GM15510 (cell line): ENCODE results near the gene GYG1.

Experiments used
- POLR2A ChIP-seq: IDR thresholded peaks from 3 replicates; pipeline ENCODE4 v1.6.1; 2011; ENCODE audit warnings: borderline replicate concordance; ENCODE audit not compliant: insufficient read length; ENCODE audit errors: extremely low read depth

Gene GYG1

DNA sequence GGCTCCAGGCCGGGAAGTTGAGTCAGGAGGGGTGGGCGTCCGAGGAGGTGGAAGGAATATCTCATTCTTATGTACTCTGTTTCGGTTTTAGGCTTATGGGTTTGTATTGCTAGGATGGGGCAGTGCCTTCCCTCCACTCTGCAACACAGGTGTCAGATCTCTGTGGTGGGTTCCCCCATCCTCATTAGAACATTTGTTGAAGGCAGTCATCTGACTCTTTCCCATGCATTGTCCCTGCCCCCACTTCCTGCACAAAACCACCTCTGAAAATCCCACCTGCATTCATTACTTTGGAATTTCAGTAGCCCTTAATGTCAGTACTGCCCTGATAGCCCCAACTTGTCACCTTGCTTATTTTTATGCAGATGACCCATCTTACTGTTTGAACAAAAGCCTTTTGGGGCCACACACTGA, 29.5 kb downstream of the GYG1 start:
- TF ChIP-seq POLR2A: no peak

DNA sequence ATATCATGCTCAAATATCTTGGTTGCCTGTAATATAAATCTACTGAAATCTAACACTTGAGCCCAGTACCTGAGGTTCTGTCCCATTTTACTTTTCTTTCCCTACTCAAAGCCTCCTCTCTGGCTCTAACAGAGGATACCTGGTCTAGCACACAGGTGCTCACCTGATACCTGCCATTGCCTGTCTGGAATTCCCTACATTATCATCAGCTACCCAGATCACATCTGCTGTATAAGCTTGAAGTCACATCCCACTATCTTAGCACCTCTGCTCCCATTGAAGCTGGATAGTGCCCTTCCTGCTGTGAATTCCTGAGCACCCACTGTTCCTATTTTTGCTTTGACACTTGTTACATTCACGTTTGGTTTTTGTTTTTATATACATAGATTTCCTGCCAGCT, 30.5 kb downstream of the GYG1 start:
- no peak for TF ChIP-seq POLR2A

- TF ChIP-seq POLR2A: no peak
Measured at GRCh38 chr3:149023951-149024350, 32.6 kb downstream of the GYG1 start.

GRCh38 chr3:149026718-149027117, 35.4 kb downstream of the GYG1 start:
- no peak for TF ChIP-seq POLR2A

- no peak for TF ChIP-seq POLR2A
Measured at GRCh38 chr3:149031096-149031495, 39.8 kb downstream of the GYG1 start.

- TF ChIP-seq POLR2A: no peak
Measured at GRCh38 chr3:149037684-149038083, 46.3 kb downstream of the GYG1 start.

DNA sequence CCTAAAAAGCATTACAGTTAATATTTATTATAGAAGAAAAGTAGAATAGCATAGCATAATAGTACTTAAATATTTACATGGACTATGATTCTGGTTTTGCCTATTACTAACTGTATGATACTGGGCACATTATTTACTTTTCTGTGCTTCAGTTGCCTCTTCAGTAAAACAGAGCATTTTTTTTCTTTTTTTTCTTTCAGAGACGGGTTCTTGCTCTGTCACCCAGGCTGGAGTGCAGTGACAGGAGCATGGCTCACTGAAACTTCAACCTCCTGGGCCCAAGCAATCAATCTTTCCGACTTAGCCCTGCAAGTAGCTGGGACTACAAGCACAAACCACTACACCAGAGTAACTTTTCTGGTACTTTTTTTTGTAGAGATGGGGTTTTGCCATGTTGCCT, 47.0 kb downstream of the GYG1 start:
- no peak for TF ChIP-seq POLR2A

GRCh38 chr3:149042789-149043386, 51.5 kb downstream of the GYG1 start:
- no peak for TF ChIP-seq POLR2A

DNA sequence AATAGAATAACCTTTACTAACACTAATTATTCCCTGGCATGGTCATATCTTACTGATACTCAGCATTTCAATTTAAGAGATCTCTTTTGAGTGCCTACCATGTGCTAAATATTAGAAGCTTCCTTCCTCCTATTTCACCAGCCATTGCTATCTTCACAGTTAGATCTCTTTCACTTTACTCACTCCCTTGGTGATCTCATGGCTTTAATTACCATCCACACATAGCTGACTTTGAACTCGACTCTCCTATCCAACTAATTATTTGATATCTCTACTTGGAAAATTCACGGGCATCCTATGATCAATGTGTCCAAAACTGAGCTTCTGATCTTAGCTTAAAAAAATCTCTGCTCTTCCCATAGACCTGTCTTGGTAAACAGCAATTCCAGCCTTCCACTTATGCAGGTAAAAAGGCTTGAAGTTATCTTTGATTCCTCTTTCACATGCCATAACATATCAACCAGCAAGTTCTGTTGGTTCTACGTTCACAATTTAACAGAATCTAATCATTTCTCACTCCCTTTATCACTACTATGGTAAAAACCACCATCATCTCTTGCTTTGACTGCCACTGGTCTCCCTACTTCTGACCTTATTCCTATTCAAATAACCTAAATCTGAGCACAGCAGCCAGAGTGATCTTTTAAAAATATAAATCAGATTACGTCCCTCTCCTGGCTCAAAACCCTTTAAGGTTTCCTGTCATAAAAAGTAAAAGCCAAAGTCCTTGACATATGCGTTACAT, 53.2 kb downstream of the GYG1 start:
- no peak for TF ChIP-seq POLR2A

DNA sequence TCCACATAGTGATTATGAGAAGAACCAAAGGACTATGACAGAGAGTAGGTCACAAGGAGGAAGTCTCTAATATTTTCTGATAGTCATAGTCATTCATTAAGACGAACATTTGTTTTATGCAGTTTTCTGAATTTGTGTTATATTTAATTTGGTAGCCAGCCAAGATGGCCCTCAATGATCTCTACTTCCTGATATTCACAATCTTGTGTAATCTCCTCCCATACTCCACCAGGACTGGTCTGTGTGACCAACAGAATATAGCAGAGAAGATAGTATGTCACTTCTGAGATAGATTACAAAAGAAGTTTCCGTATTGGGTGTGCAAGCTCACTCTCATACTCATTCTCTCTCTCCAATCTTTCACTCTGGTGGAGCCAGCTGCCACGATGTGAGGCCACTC, 64.2 kb downstream of the GYG1 start:
- TF ChIP-seq POLR2A: no peak

- TF ChIP-seq POLR2A: no peak
Measured at GRCh38 chr3:149058198-149058597, 66.9 kb downstream of the GYG1 start.

- no peak for TF ChIP-seq POLR2A
Measured at GRCh38 chr3:149058602-149059001, 67.3 kb downstream of the GYG1 start.

DNA sequence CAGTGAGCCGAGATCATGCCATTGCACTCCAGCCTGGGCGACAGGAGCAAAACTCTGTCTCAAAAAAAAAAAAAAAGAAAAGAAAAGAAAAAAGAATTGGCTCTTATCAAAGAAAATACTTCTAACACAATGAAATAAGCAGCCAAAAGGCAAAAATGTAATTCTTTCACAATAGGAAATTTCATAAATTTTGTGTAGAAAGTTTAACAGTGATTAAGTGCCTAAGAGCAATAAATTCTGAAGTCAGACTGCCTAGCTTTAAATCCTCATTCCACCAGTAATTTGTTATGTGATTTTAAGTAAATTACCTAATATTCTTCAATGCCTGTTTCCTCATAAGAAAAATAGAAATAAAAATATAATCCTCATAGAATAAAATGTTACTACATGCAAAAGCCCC, 70.4 kb downstream of the GYG1 start:
- TF ChIP-seq POLR2A: no peak

DNA sequence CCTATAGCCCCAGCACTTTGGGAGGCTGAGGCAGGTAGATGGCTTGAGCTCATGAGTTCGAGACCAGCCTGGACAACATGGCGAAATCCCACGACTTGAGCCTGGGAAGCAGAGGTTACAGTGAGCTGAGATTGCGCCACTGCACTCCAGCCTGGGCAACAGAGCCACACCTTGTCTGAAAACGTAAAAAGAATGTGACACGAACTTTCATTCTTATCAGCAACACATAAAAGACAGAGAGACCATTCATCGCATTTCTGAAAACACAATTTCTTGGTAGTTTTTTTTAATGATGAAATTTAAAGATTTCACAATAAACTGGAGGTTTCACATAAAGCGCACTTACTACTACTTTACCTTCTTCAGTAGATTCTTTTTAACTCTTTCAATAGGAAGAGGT, 76.5 kb downstream of the GYG1 start:
- TF ChIP-seq POLR2A: no peak
